GM10248 (cell line): Measurements from ENCODE around the gene SLC25A12.

Experiments used
- CTCF ChIA-PET: fragments of 300-600 bp; sonication (Branson Sonifier 250); formaldehyde crosslinking; extraction: SDS; loops from one replicate; lab custom pipeline; 2021; ENCODE audit warnings: antibody characterized with exemption; lab: Yijun Ruan, JAX
- POLR2A ChIA-PET: fragments of 350-650 bp; sonication (Branson Sonifier 250); formaldehyde crosslinking; extraction: SDS; loops from one replicate; lab custom pipeline; 2020; ENCODE audit warnings: antibody characterized with exemption; lab: Yijun Ruan, JAX
- DNase-seq: peaks from one replicate; pipeline ENCODE4 v3.0.0; 2012; ENCODE audit errors: extremely low spot score
- TF ChIP-seq, protein P1 (sequence below): IDR thresholded peaks from 2 replicates; pipeline ENCODE4 v1.5.1; 2012; ENCODE audit warnings: mild to moderate bottlenecking, low read depth; ENCODE audit errors: extremely low read depth, missing control alignments, control extremely low read depth

Gene SLC25A12

DNA sequence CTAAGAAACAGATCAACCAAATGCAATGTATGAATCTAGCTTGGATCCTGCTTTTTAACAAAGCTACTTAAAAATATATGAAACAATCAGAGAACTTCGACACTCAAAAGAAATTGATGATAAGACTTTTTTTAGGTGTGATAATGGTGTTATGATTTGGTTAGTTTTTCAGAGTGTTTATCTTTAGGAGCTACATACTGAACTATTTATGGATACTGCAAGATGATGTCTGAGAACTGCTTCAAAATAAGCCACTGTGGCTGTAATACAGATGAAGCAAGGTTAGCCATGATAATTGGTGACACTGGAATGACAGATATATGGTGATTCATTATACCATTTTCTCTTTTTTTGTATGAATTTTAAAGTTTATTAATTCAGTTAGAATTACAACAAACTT, 14.2 kb downstream of the SLC25A12 start:
- ChIA-PET POLR2A (no interaction called here), CTCF (interaction anchor here (0.7 to 1.5 kb wide), 5 partner anchors 8 to 43 kb away, joined by 3 to 6 read pairs (median 3); no protein-coding TSS in a partner anchor)
- no peak for DNase-seq
- TF ChIP-seq, protein P1, sequence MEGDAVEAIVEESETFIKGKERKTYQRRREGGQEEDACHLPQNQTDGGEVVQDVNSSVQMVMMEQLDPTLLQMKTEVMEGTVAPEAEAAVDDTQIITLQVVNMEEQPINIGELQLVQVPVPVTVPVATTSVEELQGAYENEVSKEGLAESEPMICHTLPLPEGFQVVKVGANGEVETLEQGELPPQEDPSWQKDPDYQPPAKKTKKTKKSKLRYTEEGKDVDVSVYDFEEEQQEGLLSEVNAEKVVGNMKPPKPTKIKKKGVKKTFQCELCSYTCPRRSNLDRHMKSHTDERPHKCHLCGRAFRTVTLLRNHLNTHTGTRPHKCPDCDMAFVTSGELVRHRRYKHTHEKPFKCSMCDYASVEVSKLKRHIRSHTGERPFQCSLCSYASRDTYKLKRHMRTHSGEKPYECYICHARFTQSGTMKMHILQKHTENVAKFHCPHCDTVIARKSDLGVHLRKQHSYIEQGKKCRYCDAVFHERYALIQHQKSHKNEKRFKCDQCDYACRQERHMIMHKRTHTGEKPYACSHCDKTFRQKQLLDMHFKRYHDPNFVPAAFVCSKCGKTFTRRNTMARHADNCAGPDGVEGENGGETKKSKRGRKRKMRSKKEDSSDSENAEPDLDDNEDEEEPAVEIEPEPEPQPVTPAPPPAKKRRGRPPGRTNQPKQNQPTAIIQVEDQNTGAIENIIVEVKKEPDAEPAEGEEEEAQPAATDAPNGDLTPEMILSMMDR = no peak

DNA sequence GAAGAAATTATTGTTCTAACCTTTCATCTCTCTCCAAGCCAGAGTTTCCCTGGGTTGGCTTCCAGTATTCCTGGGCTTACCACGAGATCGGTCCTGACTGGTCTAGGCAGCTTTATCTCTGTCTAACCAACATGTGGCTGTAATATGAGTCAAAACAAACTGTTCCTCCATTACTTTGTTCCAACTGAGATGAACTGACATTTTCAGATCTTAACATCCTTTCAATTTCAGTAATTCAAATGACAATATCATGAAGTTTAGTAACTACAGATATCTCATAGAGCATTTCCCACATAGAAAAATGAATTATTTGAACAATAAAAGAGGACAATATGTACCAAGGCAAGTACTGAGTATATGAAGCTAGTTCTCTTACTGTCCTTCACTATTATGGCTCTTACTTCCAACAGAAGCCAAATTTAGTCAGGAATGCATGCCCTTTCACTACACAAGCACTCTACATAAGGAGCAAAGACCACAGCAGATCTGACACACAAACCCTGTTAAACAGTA, 15.5 kb downstream of the SLC25A12 start:
- CTCF ChIA-PET = interaction anchor here (1.3 to 1.5 kb wide), 3 partner anchors 10 to 16 kb away, joined by 3 to 6 read pairs (median 4); no protein-coding TSS in a partner anchor
- TF ChIP-seq, protein P1 = no peak
- POLR2A ChIA-PET = no interaction called here
- DNase-seq = no peak

DNA sequence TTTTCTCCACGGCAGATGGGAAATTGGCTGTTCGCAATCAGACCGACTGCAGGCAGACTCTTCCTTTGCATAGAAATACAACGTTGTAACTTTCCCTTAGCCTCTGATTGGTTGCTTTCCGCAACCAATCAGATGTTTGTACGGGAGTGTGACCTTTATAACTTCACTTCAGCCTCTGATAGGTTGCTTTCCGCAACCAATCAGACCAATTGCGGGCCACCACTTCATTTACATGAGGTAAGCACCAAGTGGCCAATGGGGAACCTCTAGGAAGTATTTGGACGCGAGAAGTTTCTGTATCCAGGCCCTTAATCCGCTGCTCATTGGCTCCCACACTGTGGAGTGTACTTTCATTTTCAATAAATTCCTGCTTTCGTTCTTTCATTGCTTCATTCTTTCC, 19.1 kb downstream of the SLC25A12 start:
- TF ChIP-seq, protein P1 = no peak
- ChIA-PET POLR2A (no interaction called here), CTCF (no interaction called here)
- DNase-seq = no peak

DNA sequence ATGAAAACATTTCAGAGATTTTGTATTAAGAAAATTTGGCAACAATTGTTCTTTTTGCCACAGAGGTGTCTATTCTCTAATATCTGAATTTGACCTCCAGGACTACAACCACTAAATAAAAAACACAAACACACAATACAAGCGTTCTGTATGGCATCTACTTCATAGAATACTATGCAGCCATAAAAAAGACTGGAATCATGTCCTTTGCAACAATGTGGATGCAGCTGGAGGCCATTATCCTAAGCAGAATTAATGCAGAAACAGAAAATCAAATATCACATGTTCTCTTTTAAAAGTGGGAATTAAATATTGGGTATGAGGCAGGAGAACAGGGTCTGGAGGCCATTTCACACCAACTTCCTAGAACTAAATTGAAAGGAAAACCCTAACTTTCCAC, 19.5 kb downstream of the SLC25A12 start:
- TF ChIP-seq, protein P1 = no peak
- no peak for DNase-seq
- ChIA-PET POLR2A (no interaction called here), CTCF (no interaction called here)

DNA sequence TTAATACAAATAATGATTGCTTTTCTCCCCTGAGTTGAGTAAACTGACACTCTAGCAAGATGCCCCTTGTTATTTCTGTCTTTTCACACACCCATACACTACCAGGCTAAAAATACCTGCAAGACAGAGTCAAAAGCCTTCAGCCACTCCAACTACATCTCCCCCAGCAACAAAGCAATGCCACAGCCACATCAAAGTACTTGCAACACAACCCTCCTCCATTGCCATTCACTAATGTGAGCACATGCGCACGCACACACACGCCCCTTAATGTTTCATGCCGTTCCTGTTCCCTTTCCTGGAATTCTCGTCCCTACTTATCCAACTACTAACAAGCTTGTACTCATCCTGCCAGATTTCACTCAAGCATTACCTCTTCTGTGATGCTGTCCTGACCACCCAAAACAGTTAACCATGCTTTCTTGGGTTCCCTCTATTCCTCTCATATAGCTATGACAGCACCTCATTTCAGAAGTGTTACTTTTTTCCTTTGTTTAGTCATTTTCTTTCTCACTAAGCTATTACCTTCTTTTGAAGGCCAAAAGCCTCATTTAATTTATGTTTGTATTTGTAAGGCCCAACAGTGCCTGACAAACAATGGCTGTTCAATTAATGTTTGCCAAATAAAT, 29.6 kb downstream of the SLC25A12 start:
- TF ChIP-seq, protein P1 = no peak
- ChIA-PET CTCF (interaction anchor here (1.2 to 1.9 kb wide), 3 partner anchors 17 to 19 kb away, joined by 3 to 4 read pairs (median 3); no protein-coding TSS in a partner anchor), POLR2A (no interaction called here)
- no peak for DNase-seq

DNA sequence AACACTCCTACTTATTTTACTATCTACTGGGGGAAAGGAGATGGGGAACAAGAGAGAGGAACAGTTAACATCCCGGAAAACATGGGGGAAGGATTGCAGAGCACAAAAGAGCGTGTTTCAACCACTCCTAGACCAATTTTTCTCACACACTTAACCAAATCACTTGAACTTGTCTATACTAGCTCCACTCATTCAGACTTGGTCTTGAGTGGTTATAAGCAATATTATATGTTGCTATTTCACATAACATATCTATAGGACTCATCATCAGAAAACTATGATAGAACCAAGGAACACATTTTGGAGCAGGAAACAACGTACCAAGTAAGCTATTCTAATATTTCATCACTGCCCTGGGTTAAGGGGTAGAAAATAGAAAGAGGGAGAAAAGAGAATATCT, 31.5 kb downstream of the SLC25A12 start:
- POLR2A ChIA-PET = no interaction called here

More for the DNA sequence above, 31.5 kb downstream of the SLC25A12 start:
- no peak for DNase-seq
- TF ChIP-seq, protein P1 = no peak
- CTCF ChIA-PET = interaction anchor here (1.2 to 1.8 kb wide), 4 partner anchors 10 to 19 kb away, joined by 3 to 4 read pairs (median 4); no protein-coding TSS in a partner anchor
